Measurements from ENCODE around the gene PTPN4.

PTPN4 gene

GRCh38 chr2:120026890-120027289, 267.2 kb downstream of the PTPN4 start:
- Histone ChIP-seq H3K9me3 (ENCODE audit: insufficient read depth, low read length) (0 out of 2 replicates have a peak, but pooled peaks cover 5% of the 10 kb centered on the region), H3K36me3 (ENCODE audit: insufficient read depth, insufficient read length, low read length) (no peaks in the 10 kb centered on the region), H3K4me1 (ENCODE audit: insufficient read depth, insufficient read length) (no peaks in the 10 kb centered on the region), H3K4me3 (ENCODE audit: insufficient read length, low read depth) (no peak overlapping the region), H3K27me3 (ENCODE audit: insufficient read depth, insufficient read length) (no peaks in the 10 kb centered on the region), H3K9ac (ENCODE audit: insufficient read length, low read depth) (no peak overlapping the region)
- DNase-seq (ENCODE audit: low read depth, low spot score), result no peak
- TF ChIP-seq SUZ12 (IDR thresholded peaks at IDR 0.05; ENCODE audit: extremely low read depth, insufficient read depth, insufficient read length) (no peak), ZNF274 (IDR thresholded peaks at IDR 0.05; ENCODE audit: low read depth, low read length) (no peak), YY1 (IDR thresholded peaks at IDR 0.05; ENCODE audit: insufficient read depth, insufficient read length) (no peak)

GRCh38 chr2:120028795-120029194, 269.1 kb downstream of the PTPN4 start:
- H3K9me3 ChIP-seq (ENCODE audit: insufficient read depth, low read length), result 0 out of 2 replicates have a peak, but pooled peaks cover 5% of the 10 kb centered on the region
- no peaks in the 10 kb centered on the region for H3K4me1 ChIP-seq (ENCODE audit: insufficient read depth, insufficient read length)
- no peaks in the 10 kb centered on the region for H3K27me3 ChIP-seq (ENCODE audit: insufficient read depth, insufficient read length)
- DNase-seq (ENCODE audit: low read depth, low spot score), result no peak
- H3K4me3 ChIP-seq (ENCODE audit: insufficient read length, low read depth), result no peak overlapping the region
- no peak for TF ChIP-seq ZNF274 (IDR thresholded peaks at IDR 0.05; ENCODE audit: low read depth, low read length)
- TF ChIP-seq YY1 (IDR thresholded peaks at IDR 0.05; ENCODE audit: insufficient read depth, insufficient read length), result no peak
- no peak for TF ChIP-seq SUZ12 (IDR thresholded peaks at IDR 0.05; ENCODE audit: extremely low read depth, insufficient read depth, insufficient read length)
- no peaks in the 10 kb centered on the region for H3K36me3 ChIP-seq (ENCODE audit: insufficient read depth, insufficient read length, low read length)
- no peak overlapping the region for H3K9ac ChIP-seq (ENCODE audit: insufficient read length, low read depth)

GRCh38 chr2:120029672-120030640, 270.2 kb downstream of the PTPN4 start:
- H3K36me3 ChIP-seq (ENCODE audit: insufficient read depth, insufficient read length, low read length), result no peaks in the 10 kb centered on the region
- no peak for DNase-seq (ENCODE audit: low read depth, low spot score)
- no peak overlapping the region for H3K9ac ChIP-seq (ENCODE audit: insufficient read length, low read depth)
- TF ChIP-seq YY1 (IDR thresholded peaks at IDR 0.05; ENCODE audit: insufficient read depth, insufficient read length) (no peak), ZNF274 (IDR thresholded peaks at IDR 0.05; ENCODE audit: low read depth, low read length) (no peak), SUZ12 (IDR thresholded peaks at IDR 0.05; ENCODE audit: extremely low read depth, insufficient read depth, insufficient read length) (no peak)
- no peaks in the 10 kb centered on the region for H3K27me3 ChIP-seq (ENCODE audit: insufficient read depth, insufficient read length)
- no peak overlapping the region for H3K4me3 ChIP-seq (ENCODE audit: insufficient read length, low read depth)
- H3K4me1 ChIP-seq (ENCODE audit: insufficient read depth, insufficient read length), result no peaks in the 10 kb centered on the region
- 0 out of 2 replicates have a peak, but pooled peaks cover 5% of the 10 kb centered on the region for H3K9me3 ChIP-seq (ENCODE audit: insufficient read depth, low read length)

GRCh38 chr2:120032297-120032696, 272.6 kb downstream of the PTPN4 start:
- H3K4me3 ChIP-seq (ENCODE audit: insufficient read length, low read depth), result no peak overlapping the region
- no peak for TF ChIP-seq SUZ12 (IDR thresholded peaks at IDR 0.05; ENCODE audit: extremely low read depth, insufficient read depth, insufficient read length)
- no peak for TF ChIP-seq YY1 (IDR thresholded peaks at IDR 0.05; ENCODE audit: insufficient read depth, insufficient read length)
- TF ChIP-seq ZNF274 (IDR thresholded peaks at IDR 0.05; ENCODE audit: low read depth, low read length), result no peak
- H3K9me3 ChIP-seq (ENCODE audit: insufficient read depth, low read length), result no peaks in the 10 kb centered on the region
- no peak for DNase-seq (ENCODE audit: low read depth, low spot score)
- H3K9ac ChIP-seq (ENCODE audit: insufficient read length, low read depth), result no peak overlapping the region
- H3K27me3 ChIP-seq (ENCODE audit: insufficient read depth, insufficient read length), result no peaks in the 10 kb centered on the region
- H3K4me1 ChIP-seq (ENCODE audit: insufficient read depth, insufficient read length), result no peaks in the 10 kb centered on the region
- no peaks in the 10 kb centered on the region for H3K36me3 ChIP-seq (ENCODE audit: insufficient read depth, insufficient read length, low read length)

Data from NT2/D1 (cell line).